ENCODE data around the gene EFCAB6.

The EFCAB6 gene

DNA sequence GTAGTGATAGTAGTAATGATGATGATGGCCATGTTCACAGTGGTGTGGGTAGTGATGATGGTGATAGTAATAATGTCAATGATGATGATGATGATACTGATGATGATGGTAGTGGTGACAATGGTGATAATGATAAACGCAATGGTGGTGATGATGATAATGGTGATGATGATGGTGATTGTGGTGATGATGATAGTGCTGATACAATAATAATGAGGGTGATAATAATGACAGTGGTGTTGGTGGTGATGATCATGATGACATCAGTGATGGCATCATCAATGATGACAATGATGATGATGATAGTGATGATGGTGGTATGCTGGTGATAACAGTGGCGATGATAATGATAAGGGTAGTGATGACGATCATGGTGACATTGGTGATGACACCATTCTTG is 308.0 kb downstream of the EFCAB6 start:
- no peak for DNase-seq (ENCODE audit: low spot score)
- TF ChIP-seq, protein P1, sequence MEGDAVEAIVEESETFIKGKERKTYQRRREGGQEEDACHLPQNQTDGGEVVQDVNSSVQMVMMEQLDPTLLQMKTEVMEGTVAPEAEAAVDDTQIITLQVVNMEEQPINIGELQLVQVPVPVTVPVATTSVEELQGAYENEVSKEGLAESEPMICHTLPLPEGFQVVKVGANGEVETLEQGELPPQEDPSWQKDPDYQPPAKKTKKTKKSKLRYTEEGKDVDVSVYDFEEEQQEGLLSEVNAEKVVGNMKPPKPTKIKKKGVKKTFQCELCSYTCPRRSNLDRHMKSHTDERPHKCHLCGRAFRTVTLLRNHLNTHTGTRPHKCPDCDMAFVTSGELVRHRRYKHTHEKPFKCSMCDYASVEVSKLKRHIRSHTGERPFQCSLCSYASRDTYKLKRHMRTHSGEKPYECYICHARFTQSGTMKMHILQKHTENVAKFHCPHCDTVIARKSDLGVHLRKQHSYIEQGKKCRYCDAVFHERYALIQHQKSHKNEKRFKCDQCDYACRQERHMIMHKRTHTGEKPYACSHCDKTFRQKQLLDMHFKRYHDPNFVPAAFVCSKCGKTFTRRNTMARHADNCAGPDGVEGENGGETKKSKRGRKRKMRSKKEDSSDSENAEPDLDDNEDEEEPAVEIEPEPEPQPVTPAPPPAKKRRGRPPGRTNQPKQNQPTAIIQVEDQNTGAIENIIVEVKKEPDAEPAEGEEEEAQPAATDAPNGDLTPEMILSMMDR (IDR thresholded peaks at IDR 0.05; ENCODE audit: extremely low read depth, missing control alignments) = no peak

DNA sequence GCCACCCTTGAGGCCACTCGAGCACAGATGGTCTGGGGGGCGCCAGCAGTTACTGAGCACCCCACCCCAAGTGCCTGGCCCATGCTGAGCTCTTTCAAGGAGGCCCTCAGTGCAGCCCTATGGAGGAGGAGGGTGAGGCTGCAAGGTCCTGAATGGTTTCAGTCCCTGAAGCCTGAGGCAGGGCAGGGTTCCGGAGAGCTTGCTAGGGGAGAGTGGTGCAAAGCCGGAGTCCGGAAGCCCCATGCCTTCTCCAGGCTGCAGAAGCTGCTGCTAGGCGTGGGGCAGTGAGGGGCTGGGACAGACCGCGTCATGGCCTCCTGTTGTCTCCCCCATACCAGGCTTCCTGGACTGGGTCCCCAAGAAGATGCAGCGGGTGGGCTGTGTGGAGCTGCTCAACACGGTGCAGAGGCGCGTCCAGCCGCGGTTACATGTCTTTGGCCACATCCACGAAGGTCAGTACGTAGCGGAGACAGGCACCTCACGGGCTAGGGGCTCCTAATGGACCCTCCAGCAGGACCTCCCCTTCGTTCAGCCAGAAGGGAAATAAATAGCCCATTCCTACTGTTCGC is 309.7 kb downstream of the EFCAB6 start:
- TF ChIP-seq, protein P1 (IDR thresholded peaks at IDR 0.05; ENCODE audit: extremely low read depth, missing control alignments) = no peak
- DNase-seq (ENCODE audit: low spot score) = no peak

DNA sequence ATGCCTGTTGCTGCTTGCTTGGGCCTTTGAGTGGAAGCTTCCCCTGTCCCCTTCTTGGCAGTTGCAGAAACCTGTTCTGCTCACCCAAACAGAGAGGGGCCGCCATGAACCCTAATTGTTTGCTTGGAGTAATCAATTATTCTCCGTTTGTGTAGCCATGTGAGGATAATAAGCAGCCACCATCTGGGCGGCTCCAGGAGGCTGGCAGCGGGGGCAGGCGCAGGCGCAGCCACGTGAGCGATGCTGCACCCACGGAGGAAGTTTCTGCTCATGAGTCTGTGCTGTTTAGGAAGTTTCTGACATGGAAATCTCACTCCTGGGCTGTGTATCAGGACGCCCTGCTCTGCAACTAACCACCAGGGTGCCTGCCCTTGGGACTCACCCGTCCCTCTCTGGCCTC is 310.2 kb downstream of the EFCAB6 start:
- TF ChIP-seq, protein P1 (IDR thresholded peaks at IDR 0.05; ENCODE audit: extremely low read depth, missing control alignments) = no peak
- no peak for DNase-seq (ENCODE audit: low spot score)

DNA sequence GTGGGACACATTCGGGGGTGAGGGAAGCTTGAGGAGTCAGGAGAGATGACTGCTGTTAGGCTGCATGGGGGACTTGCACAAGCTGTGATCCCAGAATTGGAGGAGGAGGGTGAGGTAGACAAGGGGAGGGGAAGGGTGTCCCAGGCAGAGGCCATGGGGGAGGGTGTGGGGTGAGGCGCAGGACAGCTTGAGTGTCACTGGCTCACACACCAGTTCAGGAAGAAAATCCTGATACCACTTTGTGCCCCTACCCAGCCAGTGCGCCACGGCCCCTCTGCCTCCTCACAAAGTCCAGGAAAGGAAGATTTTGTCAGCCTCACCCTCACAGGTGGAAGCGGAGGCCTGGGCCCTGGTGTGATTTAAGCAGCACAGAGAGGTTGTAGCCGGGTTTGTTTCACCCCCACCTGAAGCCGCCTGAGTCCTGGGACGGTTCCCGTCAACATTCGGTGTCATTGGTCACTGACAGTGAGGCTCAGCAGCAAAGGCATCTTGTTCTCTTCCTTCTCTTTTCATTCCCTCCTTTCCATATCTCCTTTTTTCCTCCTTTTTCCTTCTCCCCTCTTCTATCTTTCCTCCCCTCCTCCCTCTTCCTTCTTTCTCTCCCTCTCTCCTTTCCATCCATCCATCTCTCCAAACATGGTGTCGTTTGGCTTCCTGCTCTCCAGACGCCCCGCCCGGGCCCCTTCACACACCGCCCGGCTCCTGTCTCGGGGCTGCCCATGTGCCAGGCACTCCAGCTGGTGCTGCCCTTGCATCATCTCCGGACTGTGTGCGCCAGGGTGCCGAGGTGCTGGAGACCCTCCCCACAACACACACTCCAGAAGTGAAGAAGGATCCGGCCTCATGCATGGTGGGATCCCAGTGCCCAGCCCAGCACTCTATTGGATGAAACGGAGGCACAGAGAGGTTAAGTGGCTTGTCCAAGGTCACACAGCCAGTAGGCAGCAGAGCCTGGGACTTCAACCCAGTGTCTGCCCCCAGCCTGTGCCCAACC is 311.0 kb downstream of the EFCAB6 start:
- DNase-seq (ENCODE audit: low spot score) = no peak
- TF ChIP-seq, protein P1 (IDR thresholded peaks at IDR 0.05; ENCODE audit: extremely low read depth, missing control alignments) = no peak

DNA sequence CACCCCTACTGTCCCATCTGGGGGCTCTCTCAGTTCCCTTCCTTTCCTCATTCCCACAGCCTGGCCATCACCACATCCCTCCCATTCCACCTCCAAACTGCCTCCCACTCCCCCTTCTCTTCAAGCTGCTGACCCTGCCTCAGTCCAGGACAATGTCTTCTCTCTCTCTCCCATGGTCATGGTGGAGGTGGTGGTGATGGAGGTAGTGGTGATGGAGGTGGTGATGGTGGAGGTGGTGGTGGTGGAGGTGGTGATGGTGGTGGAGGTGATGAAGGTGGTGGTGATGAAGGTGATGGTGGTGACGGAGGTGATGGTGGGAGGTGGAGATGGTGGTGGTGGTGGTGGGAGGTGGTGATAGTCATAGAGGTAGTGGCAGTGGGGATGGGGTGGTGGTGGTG is 313.2 kb downstream of the EFCAB6 start:
- TF ChIP-seq, protein P1 (IDR thresholded peaks at IDR 0.05; ENCODE audit: extremely low read depth, missing control alignments) = no peak
- no peak for DNase-seq (ENCODE audit: low spot score)

DNA sequence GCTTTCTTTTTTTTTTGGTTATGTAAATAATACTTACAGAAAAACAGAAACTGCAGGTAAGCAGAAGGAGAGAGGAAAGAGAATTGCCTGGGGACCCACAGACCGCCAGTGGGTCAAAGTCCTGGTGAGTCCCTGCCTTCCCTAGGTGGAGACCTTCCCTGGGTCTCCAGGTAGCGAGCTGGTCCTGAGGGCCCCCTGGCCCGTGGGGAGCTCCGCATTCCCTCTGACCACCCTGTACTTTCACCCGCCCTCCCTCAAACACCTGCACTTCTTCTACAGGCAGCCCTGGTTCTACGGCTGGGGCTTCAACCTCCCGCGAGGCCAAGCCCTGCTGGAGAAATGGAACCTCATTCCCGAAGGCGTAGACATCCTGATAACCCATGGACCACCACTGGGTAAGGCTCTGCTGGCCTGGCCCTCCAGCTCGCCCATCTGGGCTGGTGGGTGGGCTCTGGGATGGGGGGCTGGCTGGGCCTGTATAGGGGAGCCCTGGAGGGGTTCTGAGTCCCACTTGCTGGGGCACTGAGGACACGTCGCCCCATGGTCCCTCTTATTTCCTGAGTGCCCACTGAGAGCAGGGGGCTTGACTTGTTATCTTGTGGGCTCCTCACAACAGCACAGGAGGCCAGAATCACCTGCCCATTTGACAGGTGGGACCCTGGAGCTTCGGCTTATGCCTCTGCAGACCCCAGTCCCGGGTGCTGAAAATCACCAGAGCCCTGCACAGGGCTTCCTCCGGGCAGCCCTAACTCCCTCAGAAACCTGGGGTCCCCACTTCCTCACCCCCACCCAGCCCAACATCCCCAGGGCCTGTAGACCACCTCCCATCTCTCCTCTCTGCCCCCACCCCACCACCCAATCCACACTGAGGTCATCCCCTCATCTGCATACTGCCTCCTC is 313.9 kb downstream of the EFCAB6 start:
- no peak for DNase-seq (ENCODE audit: low spot score)
- TF ChIP-seq, protein P1 (IDR thresholded peaks at IDR 0.05; ENCODE audit: extremely low read depth, missing control alignments) = no peak

Measured in GM20000 (cell line).